ENCODE results near the gene CFB. TPM values are rescaled to one million over a fixed set of nuclear protein-coding genes. Genes with fewer than 3 reads are reported as not detected.
"Not testable (repeated sequence)": the region's sequence is repeated elsewhere in the genome, so short reads cannot be mapped to it uniquely, and the experiment has no call there.

Gene CFB
- polyA plus RNA-seq, 4 donors: 4.6 to 13.0 (median 6.7) TPM

DNA sequence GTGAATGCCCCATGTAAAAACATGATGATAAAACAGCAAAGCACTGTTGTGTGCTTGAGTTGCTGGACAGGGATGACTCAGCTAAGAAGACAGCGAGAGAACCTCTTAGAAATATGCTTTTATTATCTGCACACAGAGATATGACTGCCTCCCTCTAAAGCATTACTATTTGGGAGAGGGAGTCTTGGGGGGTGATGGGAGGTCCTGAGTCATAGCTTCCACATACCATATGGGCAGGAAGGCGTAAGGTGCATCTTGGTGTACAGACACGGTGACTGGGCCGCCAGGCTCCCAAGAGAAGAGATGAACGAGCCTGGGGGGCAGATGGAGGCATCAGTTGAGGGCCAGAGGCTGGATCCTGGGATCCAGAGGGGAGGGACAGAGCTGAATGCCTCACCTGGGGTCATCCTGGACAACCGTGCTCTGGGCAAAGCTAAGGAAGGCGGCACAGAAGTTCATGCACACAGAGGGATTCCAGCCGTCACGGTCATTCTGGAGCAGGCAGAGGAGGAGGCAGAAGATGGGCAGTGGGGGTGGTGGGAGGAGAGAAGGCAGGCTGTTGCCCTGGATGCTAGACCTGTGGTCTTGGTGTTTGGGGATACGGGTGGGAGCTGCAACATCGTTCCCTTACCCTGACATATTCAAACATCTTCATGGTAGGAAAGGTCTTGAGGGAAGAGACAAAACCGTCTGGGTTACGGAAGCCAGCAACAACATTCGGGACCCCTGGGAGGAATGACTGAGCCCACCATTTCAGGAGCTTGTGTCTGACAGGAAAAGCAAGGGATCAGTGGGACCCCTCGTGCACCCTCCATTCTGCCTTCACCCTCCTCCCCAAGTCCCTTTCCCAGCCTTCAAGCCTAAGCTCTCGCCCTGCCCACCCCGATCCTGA is 24.1 kb downstream of the CFB start:
- DNase-seq (ENCODE audit: low read depth in 4 of 4, low spot score in 3 of 4): no peak

DNA sequence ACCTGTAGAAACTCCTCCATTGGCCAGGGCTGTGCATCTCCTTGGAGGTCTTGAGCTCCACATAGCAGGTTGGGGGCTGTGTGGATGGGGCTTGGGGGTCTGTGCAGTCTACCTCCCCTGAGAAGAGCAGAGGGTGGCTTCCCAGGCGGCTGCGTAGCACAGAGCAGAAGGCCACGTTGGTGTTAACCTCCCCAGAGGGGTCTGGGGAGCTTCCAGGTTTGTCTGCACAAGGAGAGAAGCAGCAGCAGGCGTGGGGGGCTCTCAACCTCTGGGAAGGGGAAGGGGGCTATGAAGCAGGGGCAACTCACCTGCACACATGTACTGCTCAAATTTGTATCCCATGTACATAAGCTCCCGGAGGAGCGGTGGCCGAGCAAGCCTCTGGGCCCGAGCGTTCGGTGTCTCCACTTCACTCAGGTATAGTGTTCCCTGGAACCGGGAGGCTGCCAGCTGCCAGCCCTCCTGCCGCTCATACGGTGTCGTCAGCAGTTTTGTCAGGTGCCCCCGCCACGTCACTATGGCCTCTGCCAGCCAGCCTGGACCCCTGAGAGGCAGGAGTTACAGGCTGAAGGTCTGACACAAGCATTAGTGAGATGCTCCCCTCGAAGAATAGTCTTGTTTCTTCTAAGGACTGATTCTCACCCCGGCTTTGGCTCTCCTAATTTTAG is 24.8 kb downstream of the CFB start:
- DNase-seq (ENCODE audit: low read depth in 4 of 4, low spot score in 3 of 4): no peak

DNA sequence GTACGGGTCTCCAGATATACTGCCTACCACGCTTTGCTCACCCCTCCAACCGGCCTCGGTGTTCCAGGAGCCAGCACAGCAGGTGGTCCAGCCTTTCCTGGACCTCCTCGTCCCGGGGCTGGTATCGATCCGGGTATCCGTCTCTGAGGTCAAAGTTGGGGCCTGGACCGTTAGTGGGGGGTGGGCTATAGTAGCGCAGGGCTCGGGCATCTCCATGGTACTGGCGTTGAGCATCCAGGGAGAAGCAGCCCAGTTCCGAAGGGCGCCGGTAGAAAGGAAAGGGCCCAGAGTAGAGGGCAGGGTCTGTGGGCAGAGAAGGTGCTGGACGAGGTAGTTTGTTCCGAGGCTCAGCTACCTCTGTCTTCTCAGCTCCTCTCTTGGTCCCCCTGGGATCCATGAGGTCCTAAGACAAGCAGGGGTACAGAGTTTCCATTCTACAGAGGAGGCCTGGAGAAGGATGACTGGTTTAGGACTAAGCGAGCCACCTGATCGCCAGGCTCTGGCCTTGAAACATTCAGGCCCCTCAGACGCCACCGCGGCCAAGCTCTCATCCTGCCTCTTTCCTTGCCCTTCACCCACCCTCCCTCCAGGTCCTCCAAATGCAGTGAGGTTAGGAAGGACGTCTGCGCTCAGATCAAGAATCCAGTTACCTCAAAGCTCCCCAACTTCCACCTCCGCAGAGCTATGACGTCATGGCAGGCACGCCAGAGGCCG is 25.5 kb downstream of the CFB start:
- DNase-seq (ENCODE audit: low read depth in 4 of 4, low spot score in 3 of 4): no peak

DNA sequence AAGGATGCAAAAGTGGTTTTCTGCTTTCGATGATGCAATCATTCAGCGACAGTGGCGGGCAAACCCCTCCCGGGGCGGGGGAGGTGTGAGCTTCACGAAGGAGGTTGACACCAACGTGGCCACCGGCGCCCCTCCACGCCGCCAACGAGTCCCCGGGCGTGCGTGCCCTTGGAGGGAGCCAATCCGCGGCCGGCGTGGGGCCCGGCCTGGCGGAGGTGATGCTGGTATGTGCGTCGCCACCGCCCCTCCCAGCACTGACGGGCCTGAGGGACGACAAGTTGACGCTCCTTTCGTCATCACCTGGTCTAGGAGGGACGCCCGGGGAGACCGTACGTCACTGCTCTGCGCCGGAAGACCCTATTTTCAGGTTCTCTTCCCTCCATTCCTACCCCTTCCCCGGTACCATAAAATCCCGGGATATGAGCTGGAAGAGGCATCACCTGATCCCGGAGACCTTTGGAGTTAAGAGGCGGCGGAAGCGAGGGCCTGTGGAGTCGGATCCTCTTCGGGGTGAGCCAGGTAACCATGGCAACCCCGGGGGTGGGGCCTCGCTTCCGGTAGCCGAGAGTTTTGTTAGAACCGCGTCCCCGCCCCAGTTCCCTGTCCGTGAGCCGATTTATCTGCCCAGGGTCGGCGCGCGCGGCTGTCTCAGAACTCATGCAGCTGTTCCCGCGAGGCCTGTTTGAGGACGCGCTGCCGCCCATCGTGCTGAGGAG is 26.3 kb downstream of the CFB start, which contains the start of gene DXO:
TSS of gene DXO (minus strand) at position 146 of the 716 bp plus-strand sequence. CDS start 463 bp downstream, outside the sequence.
- DNase-seq (ENCODE audit: low read depth in 4 of 4, low spot score in 3 of 4): peak; percentile 92 to 97 (median 96)

DNA sequence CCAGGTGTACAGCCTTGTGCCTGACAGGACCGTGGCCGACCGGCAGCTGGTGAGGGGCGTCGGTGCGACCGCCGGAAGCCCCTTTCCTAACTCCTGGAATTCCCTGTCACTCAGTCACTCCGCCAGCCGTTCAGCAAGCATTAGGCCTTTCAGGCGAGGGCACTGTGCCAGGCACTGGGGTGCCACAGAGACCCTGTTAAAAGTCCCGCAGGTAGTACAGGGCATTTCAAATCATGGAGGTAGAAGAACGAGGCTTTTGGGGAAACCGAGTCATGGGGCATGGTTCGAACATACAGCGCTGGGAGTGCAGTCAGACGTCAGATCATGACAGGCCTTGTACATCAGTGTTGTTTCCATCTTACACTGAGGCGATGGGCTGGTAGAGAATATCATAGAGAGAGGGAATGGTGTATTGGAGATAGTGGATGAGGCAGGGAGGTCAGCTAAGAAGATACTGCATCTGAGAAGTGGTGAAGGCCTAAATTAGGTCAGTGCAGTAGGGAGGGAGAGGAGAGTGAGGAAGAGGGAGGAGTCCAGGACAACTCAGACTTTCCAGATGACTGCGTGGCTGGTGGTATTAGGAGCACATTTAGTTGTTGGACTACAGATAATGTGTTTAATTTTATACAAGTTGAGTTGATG is 26.9 kb downstream of the CFB start:
- DNase-seq (ENCODE audit: low read depth in 4 of 4, low spot score in 3 of 4): no peak

DNA sequence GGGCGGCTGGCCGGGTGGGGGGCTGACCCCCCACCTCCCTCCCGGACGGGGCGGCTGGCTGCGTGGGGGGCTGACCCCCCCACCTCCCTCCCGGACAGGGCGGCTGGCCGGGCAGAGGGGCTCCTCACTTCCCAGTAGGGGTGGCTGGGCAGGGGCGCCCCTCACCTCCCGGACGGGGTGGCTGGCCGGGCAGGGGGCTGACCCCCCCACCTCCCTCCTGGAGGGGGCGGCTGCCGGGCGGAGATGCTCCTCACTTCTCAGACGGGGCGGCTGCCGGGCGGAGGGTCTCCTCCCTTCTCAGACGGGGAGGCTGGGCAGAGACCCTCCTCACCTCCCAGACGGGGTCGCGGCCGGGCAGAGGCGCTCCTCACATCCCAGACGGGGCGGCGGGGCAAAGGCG is 30.2 kb downstream of the CFB start:
- DNase-seq (ENCODE audit: low read depth in 4 of 4, low spot score in 3 of 4): not testable (repeated sequence)

DNA sequence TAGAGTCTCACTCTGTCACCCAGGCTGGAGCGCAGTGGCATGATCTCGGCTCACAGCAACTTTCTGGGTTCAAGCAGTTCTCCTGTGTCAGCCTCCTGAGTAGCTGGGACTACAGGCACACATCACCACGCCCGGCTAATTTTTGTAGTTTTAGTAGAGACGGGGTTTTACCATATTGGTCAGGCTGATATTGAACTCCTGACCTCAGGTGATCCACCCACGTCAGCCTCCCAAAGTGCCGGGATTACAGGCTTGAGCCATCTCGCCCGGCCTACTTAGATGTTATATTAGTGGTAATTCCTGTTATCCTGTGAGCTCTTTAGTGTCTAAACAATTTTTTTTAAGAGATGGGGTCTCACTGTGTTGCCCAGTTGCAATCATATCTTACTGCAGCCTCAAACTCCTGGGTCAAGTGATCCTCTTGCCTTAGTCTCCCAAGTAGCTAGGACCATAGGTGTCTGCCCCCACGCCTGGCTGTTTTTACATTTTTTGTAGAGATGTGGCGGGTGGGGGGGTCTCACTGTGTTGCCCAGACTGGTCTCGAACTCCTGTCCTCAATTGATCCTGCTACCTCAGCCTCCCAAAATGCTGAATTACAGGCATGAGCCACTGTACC is 32.0 kb downstream of the CFB start:
- DNase-seq (ENCODE audit: low read depth in 4 of 4, low spot score in 3 of 4): no peak

DNA sequence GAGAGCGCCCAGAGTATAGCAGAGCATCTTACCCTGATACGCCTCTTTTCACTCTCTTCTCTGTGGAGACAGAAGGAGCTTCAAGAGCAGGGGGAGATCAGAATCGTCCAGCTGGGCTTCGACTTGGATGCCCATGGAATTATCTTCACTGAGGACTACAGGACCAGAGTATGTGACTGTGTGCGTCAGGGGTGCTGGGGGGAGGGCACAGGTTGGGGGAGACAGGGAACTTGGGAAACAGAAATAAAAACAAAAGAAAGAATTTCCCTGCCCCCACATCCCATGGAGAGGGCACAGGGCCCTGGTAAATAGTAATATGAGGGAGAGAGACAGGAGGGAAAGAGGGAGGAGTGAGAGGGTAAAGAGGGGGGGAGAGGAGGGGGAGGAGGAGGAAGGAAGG is 32.9 kb downstream of the CFB start:
- DNase-seq (ENCODE audit: low read depth in 4 of 4, low spot score in 3 of 4): no peak

DNA sequence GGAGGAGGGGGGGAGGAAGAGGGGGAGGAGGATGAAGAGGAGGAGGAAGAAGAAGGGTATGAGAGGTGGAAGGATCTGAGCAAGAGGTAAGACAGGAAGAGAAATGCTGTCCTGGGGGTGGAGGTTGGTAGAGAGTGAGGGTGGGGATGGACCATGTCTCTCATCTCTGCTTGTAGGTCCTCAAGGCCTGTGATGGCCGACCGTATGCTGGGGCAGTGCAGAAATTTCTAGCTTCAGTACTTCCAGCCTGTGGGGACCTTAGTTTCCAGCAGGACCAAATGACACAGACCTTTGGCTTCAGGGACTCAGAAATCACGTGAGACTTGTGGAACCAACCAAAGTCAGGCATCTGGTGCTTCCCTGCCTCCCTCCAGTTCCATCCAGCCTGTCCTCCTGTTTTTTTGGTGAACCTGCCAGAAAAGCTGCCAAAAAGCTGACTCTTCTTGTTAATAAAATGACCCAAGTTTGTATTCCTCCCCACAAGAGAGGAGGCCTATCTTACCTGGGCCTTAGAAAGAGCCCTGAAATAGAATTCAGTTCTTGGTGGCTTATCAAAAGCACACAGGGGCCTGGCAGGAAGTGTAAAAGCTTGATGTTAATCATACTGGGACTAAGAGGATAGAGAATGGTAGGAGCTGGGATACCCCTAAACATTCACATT is 33.5 kb downstream of the CFB start:
- DNase-seq (ENCODE audit: low read depth in 4 of 4, low spot score in 3 of 4): no peak

DNA sequence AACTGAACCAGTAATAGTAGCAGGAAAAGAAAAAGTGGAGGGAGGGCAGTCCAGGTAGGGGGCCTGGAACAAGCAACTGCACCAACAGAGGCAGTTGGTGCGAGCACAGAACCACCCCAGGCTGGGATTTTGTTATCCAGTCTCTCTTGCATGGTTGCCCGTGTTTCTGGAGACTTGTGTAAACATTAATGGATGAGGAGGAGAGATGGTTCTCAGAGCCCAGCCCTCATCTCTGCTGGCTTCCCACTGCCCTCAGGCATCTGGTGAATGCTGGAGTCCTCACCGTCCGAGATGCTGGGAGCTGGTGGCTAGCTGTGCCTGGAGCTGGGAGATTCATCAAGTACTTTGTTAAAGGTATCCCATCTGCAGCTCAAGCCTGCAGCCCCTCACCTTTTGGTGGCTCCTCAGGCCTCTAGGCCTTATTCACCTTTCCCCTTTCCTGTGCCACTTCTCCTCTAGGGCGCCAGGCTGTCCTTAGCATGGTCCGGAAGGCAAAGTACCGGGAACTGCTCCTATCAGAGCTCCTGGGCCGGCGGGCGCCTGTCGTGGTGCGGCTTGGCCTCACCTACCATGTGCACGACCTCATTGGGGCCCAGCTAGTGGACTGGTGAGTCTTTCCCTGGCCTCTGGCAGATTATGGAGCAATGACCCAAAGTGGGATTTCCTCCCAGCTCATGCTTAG is 34.4 kb downstream of the CFB start:
- not testable (repeated sequence) for DNase-seq (ENCODE audit: low read depth in 4 of 4, low spot score in 3 of 4)

DNA sequence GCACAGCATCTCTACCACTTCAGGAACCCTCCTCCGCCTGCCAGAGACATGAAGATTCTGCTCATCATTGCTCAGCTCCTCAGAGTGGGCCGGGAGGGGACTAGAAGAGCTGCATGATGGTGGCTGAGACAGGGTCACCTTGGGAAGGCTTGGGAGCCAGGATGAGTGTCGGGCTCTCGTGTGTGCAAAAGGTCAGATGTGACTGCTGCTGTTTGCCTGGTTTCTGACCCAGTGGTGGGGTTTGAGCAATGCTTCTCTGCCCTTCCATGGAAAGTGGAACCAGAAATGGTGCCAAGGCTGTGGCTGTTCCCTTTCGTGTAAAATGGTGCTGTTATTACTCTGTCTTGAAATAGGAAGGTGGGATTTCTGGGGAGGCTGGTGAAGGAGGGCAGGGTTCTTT is 35.1 kb downstream of the CFB start:
- not testable (repeated sequence) for DNase-seq (ENCODE audit: low read depth in 4 of 4, low spot score in 3 of 4)

DNA sequence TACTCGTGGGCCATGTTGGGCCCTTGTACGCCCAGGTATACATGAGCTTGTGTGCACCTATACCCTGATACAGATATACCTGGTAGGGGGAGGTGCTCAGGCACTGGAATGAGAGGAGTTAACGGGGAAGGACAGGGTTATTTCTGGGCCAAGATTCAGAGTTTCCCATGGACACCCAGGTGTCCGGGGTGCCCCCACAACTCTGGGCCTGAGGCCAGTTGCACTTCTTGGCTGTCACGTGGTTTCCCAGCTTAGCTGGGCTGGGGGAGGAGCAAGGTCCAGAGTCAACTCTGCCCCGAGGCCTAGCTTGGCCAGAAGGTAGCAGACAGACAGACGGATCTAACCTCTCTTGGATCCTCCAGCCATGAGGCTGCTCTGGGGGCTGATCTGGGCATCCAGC is 35.8 kb downstream of the CFB start, which contains the start of gene C4A:
TSS of gene C4A (plus strand) at position 314 of the 400 bp plus-strand sequence. CDS start at position 365, 51 bp downstream.
- DNase-seq (ENCODE audit: low read depth in 4 of 4, low spot score in 3 of 4): not testable (repeated sequence)

DNA sequence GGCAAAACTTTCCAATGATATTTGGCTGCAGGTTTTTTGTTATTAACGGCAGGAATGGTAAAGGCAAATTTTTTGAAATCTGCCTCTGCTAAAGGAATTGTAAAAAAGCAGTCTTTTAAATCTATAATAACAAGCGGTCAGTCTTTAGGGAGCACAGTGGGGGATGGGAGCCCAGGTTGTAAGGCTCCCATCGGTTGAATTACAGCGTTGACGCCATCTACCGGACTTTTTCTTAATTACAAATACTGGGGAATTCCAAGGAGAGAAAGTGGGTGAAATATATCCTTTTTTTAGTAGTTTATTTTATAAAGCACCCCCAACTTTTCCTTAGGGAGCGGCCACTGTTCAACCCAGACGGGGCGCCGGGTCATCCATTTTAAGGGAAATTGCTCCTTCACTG is 43.5 kb downstream of the CFB start:
- DNase-seq (ENCODE audit: low read depth in 4 of 4, low spot score in 3 of 4): not testable (repeated sequence)

DNA sequence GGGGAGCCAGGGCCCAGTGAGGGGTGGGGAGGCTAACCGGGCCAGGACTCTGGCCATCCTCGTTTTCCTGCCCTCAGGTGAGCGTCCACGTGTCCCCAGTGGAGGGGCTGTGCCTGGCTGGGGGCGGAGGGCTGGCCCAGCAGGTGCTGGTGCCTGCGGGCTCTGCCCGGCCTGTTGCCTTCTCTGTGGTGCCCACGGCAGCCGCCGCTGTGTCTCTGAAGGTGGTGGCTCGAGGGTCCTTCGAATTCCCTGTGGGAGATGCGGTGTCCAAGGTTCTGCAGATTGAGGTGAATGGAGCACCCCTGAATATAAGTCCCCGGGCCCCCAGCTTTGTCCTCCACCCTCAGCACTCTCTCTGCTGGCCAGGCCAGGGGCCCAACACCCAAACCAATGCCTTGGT is 48.5 kb downstream of the CFB start:
- DNase-seq (ENCODE audit: low read depth in 4 of 4, low spot score in 3 of 4): not testable (repeated sequence)

DNA sequence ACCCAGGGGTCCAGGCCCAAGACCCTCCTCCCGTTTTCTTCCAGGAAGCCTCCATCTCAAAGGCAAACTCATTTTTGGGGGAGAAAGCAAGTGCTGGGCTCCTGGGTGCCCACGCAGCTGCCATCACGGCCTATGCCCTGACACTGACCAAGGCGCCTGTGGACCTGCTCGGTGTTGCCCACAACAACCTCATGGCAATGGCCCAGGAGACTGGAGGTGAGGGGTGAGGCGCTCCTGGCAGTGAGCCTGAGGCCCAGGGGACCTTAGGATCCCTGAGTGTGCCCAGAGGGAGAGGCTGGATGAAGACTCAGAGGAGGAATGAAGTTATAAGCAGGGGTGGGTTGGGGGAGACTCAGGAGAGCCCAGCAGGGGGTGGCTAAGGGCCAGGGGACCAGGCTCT is 50.5 kb downstream of the CFB start:
- not testable (repeated sequence) for DNase-seq (ENCODE audit: low read depth in 4 of 4, low spot score in 3 of 4)
